EL (cell line): ENCODE measurements around the gene TUSC7.

Source experiments
- DNase-seq: peaks from one replicate; pipeline ENCODE4 v3.0.0-alpha.2; 2016

TUSC7 gene

GRCh38 chr3:116709479-116709878, at the start of gene TUSC7:
TUSC7 (plus strand) TSS chr3:116709779.
- DNase-seq = no peak

DNA sequence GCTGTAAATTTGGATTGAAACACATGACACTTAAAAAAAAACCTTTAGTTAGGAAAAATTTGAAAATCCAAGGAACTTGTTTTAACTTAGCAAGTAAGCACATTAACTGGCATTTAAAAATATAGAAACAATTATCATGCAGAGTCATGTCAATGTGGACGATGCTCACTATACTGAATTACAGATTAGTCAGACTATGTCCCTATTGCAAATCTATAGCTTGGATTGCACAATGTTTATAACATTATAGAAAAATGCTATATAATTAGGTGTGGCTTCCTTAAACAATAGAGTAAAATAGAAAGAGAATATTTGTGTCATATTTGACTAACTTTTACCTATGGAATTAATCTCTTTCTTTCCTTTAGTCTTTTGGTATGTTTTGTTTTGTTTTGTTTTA, 48.4 kb upstream of the TUSC7 start:
- DNase-seq = no peak

- DNase-seq = no peak
Observed at GRCh38 chr3:116663161-116664110, 46.1 kb upstream of the TUSC7 start.

DNA sequence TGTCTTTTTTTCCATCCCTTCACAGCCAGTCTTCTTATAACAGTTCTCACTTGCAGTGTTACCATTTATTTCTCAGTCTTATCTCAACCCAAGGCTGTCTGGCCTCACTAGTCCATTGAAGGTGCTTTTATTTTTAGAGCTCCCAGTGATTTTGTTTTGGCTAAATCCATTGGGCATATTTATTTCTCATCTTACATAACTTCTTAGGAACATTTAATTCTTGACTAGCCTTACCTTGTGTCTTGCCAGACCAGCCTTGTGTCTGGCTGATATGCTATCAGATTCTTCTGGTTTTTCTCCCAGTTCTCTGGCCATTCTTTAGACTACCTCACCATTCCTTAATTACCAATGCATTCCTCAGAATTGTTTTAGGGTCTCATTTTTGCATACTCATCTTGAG, 42.3 kb upstream of the TUSC7 start:
- DNase-seq = no peak

- DNase-seq = no peak
Observed at GRCh38 chr3:116667791-116668190, 41.8 kb upstream of the TUSC7 start.

GRCh38 chr3:116669576-116669975, 40.0 kb upstream of the TUSC7 start:
- DNase-seq = no peak

- DNase-seq = no peak
Observed at GRCh38 chr3:116671151-116671550, 38.4 kb upstream of the TUSC7 start.

GRCh38 chr3:116678853-116679252, 30.7 kb upstream of the TUSC7 start:
- DNase-seq = no peak

GRCh38 chr3:116691041-116691440, 18.5 kb upstream of the TUSC7 start:
- no peak for DNase-seq

DNA sequence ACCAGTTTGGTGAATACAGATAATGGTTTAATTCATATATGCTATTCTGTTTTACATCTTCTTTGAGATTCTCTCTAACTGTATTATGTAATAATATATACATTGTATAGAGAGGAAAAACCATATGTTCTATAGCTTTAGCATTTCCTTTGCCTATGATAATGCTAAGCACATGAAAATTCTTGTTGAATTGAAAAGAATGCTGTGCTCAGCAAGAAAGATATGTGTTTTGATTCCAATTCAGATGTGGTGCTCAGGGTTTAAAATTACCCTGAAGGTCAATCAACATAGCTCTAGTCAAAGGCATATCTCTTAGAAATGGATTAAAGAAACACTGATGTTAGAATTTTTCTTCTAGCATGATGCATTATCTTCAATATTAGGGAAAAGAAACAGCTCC, 8.5 kb upstream of the TUSC7 start:
- DNase-seq = no peak

- DNase-seq = no peak
Observed at GRCh38 chr3:116702334-116702733, 7.2 kb upstream of the TUSC7 start.

DNA sequence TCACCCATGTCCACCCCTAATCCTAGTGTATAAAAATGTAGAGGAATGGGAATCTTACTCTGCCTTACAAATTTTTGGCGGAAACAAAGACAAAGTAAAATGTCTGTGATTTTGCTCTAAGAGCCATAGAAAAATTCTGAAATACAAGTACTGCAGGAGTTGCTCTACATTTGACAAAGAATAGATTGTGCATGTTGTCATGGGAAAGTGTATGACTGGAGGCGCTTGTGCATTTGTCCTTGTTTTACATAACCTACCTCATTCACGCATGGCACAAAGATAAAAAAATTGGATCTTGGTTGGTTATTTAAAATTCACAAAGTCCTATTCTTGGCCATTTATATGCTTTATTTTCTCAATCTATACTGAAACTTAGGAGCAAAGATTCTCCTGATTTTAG, 2.0 kb upstream of the TUSC7 start:
- no peak for DNase-seq

DNA sequence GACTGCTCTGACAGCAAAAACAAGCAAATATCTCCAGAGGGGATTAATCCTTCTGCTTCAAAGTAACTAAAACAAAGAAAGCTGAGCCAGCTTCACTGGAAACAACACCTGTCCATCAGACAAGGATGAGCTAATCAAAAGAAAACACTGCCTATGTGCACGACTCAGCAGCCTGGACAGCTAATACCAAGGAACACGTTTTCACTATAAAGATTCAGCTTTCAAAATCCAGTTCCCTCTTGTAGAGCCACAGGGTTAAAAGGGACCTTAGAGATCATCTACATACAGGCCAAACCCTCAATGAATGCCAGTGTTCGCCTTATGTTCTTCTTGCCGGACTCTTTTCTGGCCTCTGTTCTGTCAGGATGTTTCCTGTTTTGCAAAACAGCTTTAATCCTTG, 6.9 kb downstream of the TUSC7 start:
- no peak for DNase-seq

DNA sequence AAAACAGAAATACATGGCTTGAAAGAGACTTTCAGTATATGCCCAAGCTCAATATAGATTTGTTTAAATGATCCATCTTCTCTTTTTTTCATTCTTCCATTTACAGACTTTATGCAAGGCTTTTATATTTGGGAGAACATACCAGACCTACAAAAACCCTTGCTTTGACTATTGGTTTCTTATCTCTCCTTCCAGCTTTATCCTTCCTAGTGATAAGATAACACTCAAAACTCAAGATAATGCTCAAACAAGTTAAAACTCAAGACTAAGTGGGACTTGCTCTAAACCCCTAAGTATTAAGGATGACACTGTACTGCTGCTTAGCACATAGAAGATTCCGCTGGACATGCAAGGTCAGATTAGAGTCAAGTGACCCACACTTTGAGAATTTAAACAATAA, 8.0 kb downstream of the TUSC7 start:
- no peak for DNase-seq

- no peak for DNase-seq
Observed at GRCh38 chr3:116728454-116728853, 18.9 kb downstream of the TUSC7 start.

DNA sequence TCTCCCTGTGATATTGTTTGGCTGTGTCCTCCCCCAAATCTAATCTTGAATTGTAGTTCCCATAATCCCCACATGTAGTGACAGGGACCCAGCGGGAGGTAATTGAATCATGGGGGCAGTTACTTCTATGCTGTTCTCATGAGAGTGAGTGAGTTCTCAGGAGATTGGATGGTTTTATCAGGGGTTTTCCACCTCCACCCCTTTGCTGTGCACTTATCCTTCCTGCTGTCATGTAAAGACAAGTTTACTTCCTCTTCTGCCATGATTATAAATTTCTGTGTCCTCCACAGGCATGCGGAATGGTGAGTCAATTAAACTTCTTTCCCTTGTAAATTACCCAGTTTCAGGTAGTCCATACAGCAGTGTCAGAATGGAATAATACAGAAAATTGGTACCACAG, 24.7 kb downstream of the TUSC7 start:
- DNase-seq = no peak

DNA sequence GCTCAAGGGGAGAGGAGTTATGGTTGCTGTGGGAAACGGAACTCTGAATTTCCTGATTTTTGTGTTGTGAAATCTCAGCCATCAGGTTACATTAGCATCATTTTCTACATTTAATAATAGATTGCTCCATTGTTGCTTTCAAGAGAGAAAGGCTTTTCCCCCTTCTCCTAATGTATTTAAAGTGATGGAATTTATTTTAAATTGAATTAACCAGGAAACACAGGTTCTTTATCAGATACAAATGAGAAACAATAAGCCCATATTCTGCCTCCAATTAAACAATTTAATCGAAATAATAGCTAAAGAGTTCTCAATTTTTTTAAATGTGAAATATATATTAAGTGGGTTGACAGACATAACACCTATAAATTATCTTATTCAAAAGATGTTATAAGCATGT, 30.1 kb downstream of the TUSC7 start:
- no peak for DNase-seq

- no peak for DNase-seq
Observed at GRCh38 chr3:116740293-116740692, 30.7 kb downstream of the TUSC7 start.

DNA sequence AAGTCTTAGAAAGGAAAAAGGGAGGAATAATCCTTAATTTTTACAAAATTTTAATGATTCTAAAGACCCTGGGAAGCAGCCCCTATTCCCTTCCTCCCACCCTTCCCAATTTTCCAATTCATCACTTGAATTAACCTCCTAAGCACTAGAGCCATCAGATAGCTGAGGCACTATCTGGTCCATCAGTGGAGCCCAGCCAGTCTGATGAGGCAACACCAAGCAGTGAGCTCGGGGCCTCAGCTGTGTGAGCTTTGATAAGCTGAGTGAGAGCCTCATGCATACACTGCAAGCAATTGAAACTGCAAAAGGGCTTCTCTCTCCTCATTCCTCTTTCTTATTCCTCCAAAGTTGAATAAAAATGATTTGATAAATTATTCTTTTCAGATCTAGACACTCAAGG, 31.9 kb downstream of the TUSC7 start:
- DNase-seq = no peak

DNA sequence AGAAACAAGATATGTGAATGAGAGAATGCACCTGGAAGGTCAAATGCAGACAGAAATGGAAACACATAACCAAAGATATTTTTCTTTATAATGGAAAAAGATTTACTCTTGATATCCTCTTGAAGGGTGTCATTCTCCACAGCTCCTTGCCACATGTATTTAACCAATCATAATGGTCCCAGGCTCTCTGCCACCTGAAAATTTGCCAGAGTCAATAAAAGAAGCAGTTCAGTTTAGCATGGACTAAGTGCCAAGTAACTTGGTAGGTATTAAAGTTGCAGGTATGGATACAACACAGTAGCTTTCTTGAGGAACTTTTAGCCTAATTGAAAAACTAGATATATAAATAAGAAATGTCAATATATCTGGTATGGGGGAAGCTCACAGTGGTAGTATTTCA, 33.5 kb downstream of the TUSC7 start:
- no peak for DNase-seq

DNA sequence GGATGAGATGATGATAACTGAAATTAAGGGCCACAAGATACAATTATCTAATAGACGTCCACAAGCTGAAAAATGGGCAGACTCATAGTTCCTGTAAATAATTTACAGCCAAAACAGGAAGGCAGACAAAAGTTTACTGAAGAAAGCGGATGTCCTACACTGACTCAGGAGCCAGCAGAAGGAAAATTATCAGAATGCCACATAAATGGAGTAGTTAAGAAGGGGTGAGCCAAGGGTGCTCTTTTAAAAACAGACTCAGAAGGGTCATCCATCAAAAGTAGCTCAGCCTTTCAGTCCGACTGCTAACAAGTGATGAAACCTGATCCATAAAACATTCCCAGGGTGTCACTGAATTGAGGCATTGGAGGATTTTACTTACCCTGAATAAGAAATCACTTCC, 39.8 kb downstream of the TUSC7 start:
- DNase-seq = no peak

DNA sequence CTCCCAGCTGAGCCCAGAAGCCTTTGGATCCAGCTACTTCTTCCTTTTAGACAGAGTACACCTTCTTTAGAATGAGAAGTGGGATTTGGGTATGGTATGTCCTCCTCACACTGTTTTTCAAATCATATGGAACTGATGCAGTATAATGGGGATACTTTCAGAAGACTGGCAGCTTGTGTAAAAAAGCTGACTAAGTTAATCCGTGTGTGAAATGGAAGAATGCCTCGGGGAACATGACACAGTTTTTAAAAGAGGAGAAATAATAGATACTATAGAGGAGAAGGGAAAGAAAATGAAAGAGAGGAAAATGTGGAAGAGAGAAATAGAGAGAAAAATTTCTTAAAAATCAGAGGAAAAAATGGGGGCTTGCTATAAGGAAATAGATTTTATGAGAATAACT, 47.7 kb downstream of the TUSC7 start:
- no peak for DNase-seq

DNA sequence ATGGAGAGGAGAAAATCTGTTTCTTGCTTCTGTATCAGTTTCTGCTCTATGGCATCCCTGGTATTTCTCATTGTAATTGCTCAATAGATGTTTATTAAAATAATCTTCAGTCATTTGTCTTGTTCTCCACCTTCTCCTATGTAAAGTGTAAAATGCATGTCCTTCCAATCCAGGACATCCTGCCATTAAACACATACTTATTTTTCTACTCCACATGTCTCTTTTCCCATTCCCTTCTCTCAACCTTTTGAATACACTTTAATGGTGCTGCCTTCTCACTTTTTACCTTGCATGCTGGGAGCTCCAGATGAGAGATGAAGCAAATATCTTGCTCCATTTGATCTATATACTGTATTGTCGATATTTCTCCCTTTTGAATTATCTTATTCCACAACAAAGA, 49.7 kb downstream of the TUSC7 start:
- DNase-seq = no peak
